Measurements from ENCODE around the gene WWC1.

The WWC1 gene

GRCh38 chr5:168482361-168482760 is 190.9 kb downstream of the WWC1 start:
- H3K9me3 Mint-ChIP-seq, result no peaks in the 10 kb centered on the region
- TF ChIP-seq CTCF (IDR thresholded peaks at IDR 0.05; ENCODE audit: unreplicated experiment in 3 of 3), result no peak
- no peak overlapping the region for H3K4me3 Mint-ChIP-seq
- no peak overlapping the region for H3K27ac Mint-ChIP-seq
- peaks cover 8% of the 10 kb centered on the region for H3K4me1 Mint-ChIP-seq
- peaks cover 5% of the 10 kb centered on the region for H3K27me3 Mint-ChIP-seq (ENCODE audit: low read depth)
- H3K36me3 Mint-ChIP-seq (ENCODE audit: low read depth), result no peaks in the 10 kb centered on the region

- peak within 1 kb of the TSS; percentile 93 to 98 (median 96) for H3K27ac Mint-ChIP-seq
- peaks cover 13% of the 10 kb centered on the region for H3K4me1 Mint-ChIP-seq
- TF ChIP-seq CTCF (IDR thresholded peaks at IDR 0.05; ENCODE audit: unreplicated experiment in 3 of 3), result peak; percentile 92 to 95 (median 93)
- H3K4me3 Mint-ChIP-seq, result peak within 1 kb of the TSS; percentile 100
- H3K36me3 Mint-ChIP-seq (ENCODE audit: low read depth), result peaks cover 25% of the 10 kb centered on the region
- H3K9me3 Mint-ChIP-seq, result no peaks in the 10 kb centered on the region
- H3K27me3 Mint-ChIP-seq (ENCODE audit: low read depth), result peaks cover 5% of the 10 kb centered on the region
These were observed 194.9 kb downstream of the WWC1 start, which contains the start of gene RARS1 for GRCh38 chr5:168486136-168486879. Gene RARS1, plus strand, starts transcription at chr5:168486471. Its CDS starts 28 bp downstream, at chr5:168486499.

DNA sequence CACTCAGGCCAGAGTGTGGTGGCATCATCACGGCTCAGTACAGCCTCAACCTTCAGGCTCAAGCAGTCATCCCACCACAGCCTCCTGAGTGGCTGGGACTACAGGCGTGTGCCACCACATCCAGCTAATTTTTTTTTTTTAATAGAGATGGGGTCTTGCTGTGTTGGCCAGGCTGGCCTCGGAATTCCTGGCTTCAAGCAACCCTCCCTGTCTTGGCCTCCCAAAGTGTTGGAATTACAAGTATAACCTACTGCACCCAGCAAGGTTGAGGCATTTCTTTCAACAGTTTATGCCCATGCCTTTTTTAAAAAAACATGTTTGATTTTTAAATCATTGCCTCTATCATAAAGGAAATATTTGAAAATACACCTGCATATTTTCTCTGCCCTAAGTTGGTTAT is 197.6 kb downstream of the WWC1 start:
- peak overlapping the region; percentile 33 to 76 (median 74) for H3K4me3 Mint-ChIP-seq

DNA sequence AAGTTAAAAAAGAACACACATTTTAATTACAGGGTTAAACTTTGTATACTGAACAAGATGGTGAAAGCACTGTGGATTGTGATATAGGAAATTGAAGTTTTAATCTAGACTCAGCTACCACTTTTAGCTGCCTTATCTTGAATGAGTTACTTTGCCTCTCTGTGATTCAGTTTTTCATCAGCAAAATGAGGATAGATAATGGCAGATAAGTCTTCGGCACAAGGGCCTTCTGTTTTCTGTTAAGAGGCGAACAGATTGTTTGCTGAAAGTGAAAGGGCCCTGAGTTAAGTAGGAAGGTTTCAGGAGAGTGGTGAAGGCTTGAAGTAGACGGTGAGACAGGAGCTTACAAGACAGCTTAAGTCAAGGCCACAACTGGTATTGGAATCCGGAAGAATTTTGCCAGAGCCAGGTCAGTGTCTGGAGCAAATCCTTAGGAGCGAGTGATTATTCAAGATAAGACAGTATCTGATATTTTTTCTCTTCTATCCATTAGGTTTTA is 202.7 kb downstream of the WWC1 start:
- Mint-ChIP-seq H3K27me3 (ENCODE audit: low read depth) (no peaks in the 10 kb centered on the region), H3K27ac (no peak overlapping the region), H3K4me3 (no peak overlapping the region), H3K36me3 (ENCODE audit: low read depth) (peaks cover 77% of the 10 kb centered on the region), H3K4me1 (peaks cover 5% of the 10 kb centered on the region), H3K9me3 (no peaks in the 10 kb centered on the region)
- no peak for TF ChIP-seq CTCF (IDR thresholded peaks at IDR 0.05; ENCODE audit: unreplicated experiment in 3 of 3)

More for the DNA sequence above, 197.6 kb downstream of the WWC1 start:
- Mint-ChIP-seq H3K27me3 (ENCODE audit: low read depth) (no peaks in the 10 kb centered on the region), H3K36me3 (ENCODE audit: low read depth) (peaks cover 50% of the 10 kb centered on the region), H3K9me3 (no peaks in the 10 kb centered on the region), H3K4me1 (peaks cover 13% of the 10 kb centered on the region), H3K27ac (no peak overlapping the region)
- no peak for TF ChIP-seq CTCF (IDR thresholded peaks at IDR 0.05; ENCODE audit: unreplicated experiment in 3 of 3)

DNA sequence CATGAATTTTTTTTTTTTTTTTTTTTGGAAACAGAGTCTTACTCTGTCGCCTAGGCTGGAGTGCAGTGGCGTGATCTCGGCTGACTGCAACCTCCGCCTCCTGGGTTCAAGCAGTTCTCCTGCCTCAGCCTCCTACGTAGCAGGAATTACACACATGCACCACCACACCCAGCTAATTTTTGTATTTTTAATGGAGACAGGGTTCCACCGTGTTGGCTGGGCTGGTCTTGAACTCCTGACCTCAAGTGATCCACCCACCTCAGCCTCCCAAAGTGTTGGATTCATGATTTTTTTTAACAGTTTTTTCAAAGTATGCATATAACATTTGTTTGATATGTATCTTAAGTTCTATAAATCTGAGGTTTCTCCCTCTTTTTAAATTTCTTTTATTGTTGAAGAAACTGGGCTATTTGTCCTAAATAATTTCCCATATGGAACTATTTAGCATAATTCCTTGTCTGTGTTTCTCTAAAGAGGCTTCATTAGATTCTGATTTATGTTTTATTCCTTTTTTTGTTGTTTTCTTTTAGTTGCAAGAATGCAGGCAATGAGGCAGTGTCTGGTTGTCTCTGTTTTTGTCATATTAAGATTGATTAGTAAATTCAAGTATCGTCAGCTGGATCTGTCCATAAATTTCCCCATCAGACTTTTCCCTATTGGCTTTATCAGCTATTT is 211.3 kb downstream of the WWC1 start:
- Mint-ChIP-seq H3K4me1 (no peaks in the 10 kb centered on the region), H3K9me3 (no peaks in the 10 kb centered on the region), H3K4me3 (no peak overlapping the region), H3K27ac (no peak overlapping the region), H3K27me3 (ENCODE audit: low read depth) (no peaks in the 10 kb centered on the region), H3K36me3 (ENCODE audit: low read depth) (peaks cover 56% of the 10 kb centered on the region)
- TF ChIP-seq CTCF (IDR thresholded peaks at IDR 0.05; ENCODE audit: unreplicated experiment in 3 of 3), result no peak
